ENCODE data around the gene MED29.

The MED29 gene

GRCh38 chr19:39380521-39381502 lies 10.4 kb upstream of the MED29 start:
- TF ChIP-seq, protein P1, sequence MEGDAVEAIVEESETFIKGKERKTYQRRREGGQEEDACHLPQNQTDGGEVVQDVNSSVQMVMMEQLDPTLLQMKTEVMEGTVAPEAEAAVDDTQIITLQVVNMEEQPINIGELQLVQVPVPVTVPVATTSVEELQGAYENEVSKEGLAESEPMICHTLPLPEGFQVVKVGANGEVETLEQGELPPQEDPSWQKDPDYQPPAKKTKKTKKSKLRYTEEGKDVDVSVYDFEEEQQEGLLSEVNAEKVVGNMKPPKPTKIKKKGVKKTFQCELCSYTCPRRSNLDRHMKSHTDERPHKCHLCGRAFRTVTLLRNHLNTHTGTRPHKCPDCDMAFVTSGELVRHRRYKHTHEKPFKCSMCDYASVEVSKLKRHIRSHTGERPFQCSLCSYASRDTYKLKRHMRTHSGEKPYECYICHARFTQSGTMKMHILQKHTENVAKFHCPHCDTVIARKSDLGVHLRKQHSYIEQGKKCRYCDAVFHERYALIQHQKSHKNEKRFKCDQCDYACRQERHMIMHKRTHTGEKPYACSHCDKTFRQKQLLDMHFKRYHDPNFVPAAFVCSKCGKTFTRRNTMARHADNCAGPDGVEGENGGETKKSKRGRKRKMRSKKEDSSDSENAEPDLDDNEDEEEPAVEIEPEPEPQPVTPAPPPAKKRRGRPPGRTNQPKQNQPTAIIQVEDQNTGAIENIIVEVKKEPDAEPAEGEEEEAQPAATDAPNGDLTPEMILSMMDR (conservative IDR thresholded peaks at IDR 0.05; ENCODE audit: low read depth, low read length) = no peak
- DNase-seq (ENCODE audit: low read depth) = no peak
- H3K4me3 ChIP-seq (ENCODE audit: low read depth, low read length) = no peak overlapping the region

GRCh38 chr19:39381910-39382611 lies 9.1 kb upstream of the MED29 start:
- H3K4me3 ChIP-seq (ENCODE audit: low read depth, low read length) = no peak overlapping the region
- TF ChIP-seq, protein P1 (conservative IDR thresholded peaks at IDR 0.05; ENCODE audit: low read depth, low read length) = no peak
- DNase-seq (ENCODE audit: low read depth) = peak; percentile 58

- DNase-seq (ENCODE audit: low read depth) = no peak
- TF ChIP-seq, protein P1 (conservative IDR thresholded peaks at IDR 0.05; ENCODE audit: low read depth, low read length) = no peak
- H3K4me3 ChIP-seq (ENCODE audit: low read depth, low read length) = no peak overlapping the region
Observed at GRCh38 chr19:39382991-39383828, 8.0 kb upstream of the MED29 start.

DNA sequence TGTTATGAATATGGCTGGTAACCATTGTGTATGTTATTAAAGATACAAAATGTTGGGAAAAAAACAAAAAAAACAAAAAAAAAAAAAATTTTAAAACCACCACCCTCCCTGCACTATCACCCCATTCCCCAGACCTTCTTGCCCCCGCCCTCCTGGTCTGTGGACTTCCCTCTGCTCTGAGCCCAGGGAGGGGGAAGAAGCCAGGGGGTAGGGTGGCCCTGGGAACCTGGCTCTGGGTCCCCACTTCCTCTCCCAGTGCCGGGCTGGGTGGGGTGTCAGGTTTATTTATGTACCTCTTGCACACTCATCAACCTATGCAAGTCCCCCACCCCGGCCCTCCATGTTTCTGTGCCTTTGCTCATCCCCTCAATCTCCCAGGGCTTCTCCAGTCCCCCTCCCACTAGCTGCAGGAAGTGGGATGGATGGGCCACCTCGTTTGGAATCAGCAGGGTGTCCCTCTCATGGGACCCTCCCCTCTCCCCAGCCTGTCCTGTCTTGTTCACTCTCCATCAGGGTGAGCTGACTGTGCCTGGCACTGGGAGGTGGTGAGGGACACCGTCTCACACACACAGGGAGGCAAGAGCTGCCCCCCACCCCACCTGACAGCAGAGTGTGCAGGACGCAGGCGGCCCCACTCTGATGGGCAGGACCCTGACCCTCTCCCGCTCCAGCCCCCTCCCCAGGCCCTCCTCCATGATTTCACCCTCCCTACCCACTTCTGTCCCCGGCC lies 6.2 kb upstream of the MED29 start:
- no peak for DNase-seq (ENCODE audit: low read depth)
- no peak overlapping the region for H3K4me3 ChIP-seq (ENCODE audit: low read depth, low read length)
- TF ChIP-seq, protein P1 (conservative IDR thresholded peaks at IDR 0.05; ENCODE audit: low read depth, low read length) = no peak

DNA sequence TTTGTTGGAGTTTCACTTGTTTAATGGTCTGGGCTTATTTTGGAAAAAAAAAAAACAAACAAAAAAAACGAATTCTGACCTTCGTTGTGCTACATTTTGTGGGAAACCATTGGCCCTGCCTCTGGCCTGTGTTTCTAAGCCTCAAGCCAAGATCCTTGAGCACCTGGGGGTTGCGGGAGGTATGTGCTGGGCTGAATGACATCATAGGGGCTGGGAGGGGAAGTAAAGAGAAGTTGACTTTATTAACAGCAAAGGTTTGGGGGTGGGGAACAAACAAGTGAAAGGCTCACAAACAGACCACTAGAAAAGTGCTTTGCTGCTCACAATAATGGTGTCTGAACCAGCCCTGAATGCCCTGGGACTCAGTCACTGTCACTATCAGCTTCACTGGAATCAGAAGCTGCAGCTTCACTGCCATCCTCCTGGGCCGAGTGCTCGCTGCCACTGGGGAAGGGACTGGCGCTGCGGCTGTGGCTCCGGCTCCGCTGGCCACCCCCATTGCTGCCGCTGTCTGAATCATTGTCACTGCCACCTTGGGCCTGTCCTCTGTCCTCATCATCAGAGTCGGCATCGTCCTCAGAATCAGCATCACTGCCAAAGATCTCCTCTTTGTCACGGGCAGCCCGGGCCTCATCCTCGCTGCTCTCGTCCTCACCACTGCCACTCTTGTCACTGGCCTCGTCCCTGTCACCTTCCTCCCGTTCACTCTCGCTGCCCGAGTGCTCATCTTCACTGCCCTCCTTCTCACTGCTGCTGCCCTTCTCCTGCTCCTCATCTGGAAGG lies 5.4 kb upstream of the MED29 start:
- H3K4me3 ChIP-seq (ENCODE audit: low read depth, low read length) = no peak overlapping the region
- DNase-seq (ENCODE audit: low read depth) = peak; percentile 26
- TF ChIP-seq, protein P1 (conservative IDR thresholded peaks at IDR 0.05; ENCODE audit: low read depth, low read length) = no peak

Measured in choroid plexus epithelial cell (primary cell).